AG09319 (cell line): ENCODE measurements around the gene APCDD1.
"Not testable (repeated sequence)": the region's sequence is repeated elsewhere in the genome, so short reads cannot be mapped to it uniquely, and the experiment has no call there.

Source experiments
- DNase-seq: peaks from one replicate; pipeline ENCODE4 v3.0.0-alpha.2; 2010; ENCODE audit warnings: low read depth; ENCODE audit errors: extremely low read depth
- CTCF ChIP-seq: IDR thresholded peaks from 2 replicates; pipeline ENCODE4 v1.5.1; 2011; ENCODE audit warnings: low read depth, mild to moderate bottlenecking, inconsistent platforms, low read length, moderate library complexity

The APCDD1 gene

GRCh38 chr18:10462597-10462996 lies 8.2 kb downstream of the APCDD1 start:
- TF ChIP-seq CTCF: no peak
- no peak for DNase-seq

DNA sequence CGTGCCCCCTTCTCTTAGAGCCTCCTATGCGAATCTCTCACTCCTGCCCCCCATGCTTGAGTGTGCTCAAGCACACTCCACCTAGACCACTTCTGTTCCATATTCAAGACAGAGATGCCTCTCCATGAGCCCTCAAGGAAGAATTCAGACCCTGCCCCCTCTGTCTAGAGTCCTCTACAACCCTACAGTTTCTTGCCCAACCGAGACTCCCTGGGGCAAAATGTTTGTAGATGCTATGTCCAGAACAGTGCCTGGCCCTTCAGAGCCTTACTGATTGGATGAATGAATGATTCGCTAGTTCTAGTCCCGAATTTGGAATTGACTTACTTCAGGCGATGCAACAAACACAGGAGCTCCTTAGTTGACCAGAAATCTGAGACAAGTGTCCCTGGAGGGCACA lies 8.7 kb downstream of the APCDD1 start:
- no peak for TF ChIP-seq CTCF
- DNase-seq: no peak

DNA sequence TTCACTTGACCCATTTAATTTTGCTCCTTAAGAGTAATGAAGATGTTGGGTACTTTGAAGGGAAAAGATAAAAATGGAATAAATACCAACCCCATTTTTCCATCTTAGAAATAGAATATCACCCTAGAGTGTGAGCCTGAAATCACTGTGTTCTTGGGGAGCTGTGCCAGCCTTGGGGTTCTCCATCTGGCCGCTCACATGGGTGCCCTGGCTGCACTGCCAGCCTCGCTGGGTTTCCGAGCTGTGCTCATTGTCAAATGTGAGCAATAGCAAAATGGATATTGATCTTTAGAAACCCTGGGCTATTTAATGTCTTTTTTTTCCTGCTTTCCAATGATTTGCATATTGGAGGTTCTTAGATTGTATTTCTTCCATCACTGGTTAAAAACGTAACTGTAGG lies 9.3 kb downstream of the APCDD1 start:
- no peak for DNase-seq

GRCh38 chr18:10464161-10464648 lies 9.8 kb downstream of the APCDD1 start:
- not testable (repeated sequence) for DNase-seq

More for the DNA sequence above, 9.3 kb downstream of the APCDD1 start:
- no peak for TF ChIP-seq CTCF

DNA sequence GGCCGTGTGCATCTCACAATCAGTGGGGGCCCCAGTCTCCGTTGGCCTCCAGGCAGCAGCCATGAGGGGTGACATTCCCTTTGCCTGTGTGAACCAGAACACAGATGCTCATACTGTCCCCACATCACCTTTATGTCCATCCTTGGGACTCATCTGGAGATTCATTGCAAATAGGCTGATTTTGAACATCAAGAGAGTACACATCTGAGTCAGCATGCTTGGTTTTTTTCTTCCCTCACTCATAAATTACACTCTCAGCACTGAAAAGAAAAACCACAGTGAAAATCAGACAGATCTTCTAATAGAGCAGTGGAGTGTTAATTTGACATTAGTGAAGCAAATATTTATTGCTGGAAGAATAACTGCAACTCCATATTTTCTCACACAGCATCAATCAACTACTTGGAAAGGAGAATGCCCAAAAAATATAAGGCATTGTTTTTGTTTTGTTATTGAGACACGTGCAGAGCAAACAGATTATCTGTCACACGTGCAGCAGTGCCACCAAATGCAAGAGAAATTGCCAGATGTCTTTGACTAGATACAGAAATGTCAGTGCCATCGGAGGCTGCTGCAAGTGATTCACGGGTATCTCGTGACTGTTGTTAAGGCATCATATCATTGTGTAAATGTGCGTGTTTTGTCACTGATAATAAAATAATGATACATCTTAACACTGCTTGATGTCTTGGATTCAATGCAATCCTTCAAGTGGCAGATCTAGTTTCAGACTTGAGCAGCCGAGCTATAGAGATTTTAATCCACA lies 10.9 kb downstream of the APCDD1 start:
- no peak for TF ChIP-seq CTCF
- no peak for DNase-seq

DNA sequence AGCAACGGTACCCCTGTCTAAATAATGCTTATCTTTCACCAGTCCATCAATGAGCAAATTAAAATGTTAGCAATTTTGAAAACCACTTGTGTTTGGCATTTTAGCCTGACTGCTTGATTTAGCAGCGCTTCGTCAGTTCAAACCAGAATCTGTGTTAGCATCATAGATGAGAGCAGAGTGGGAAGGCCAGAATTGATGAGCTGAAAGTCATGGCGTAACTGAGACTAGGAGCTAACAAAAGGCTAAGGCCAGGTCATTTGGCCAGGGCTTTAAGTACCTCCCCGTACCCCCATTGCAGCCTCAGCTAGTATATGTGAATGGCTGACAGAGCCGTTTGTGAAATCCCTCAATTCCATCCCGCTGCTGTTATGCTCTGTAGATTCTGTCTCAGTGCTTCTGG lies 16.0 kb downstream of the APCDD1 start:
- no peak for TF ChIP-seq CTCF
- no peak for DNase-seq

GRCh38 chr18:10471574-10471973 lies 17.1 kb downstream of the APCDD1 start:
- no peak for TF ChIP-seq CTCF
- no peak for DNase-seq

DNA sequence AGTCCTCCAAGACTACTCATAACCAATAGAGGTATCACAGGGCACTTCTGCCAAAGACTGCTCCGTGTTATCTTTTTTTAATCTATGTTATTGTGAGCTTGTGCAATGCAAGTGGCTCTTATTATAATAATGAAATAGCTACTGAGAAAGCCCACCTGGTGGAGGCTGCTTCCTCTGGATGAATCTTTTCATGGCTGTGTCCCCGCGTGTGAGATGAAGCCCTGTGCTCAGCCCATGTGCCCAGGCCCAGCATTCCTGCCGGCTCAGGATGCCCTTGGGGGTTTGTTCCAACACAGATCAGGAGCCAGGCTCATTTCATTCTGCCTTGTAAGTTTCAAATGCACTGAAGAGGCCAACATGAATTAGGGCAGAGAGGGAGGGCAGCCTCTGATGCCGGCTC lies 18.7 kb downstream of the APCDD1 start:
- no peak for DNase-seq
- no peak for TF ChIP-seq CTCF
